Uterus (tissue), 2 donors: Measurements from ENCODE around the gene GAGE12H.
"Not testable (repeated sequence)": the region's sequence is repeated elsewhere in the genome, so short reads cannot be mapped to it uniquely, and the experiment has no call there.

Experiments
- CTCF ChIP-seq, 4 experiments: fragments of 200-600 bp in 2 of 4; fragments of 450-650 bp in 2 of 4; sonication (generic) in 2 of 4; IDR thresholded peaks; one replicate each; pipeline ENCODE4 v1.5.1; 2016 to 2019; ENCODE audit warnings: antibody characterized with exemption in 4 of 4, mild to moderate bottlenecking in 2 of 4, moderate library complexity in 1 of 4
- POLR2A ChIP-seq, 2 donors: fragments of 450-650 bp; IDR thresholded peaks; one replicate each; pipeline ENCODE4 v1.6.1; 2016; ENCODE audit warnings: antibody characterized with exemption in 2 of 2, mild to moderate bottlenecking in 1 of 2, moderate library complexity in 1 of 2

GRCh38 chrX:49590488-49590887 lies 10.7 kb downstream of the GAGE12H start:
- not testable (repeated sequence) for TF ChIP-seq CTCF, POLR2A (IDR thresholded peaks at IDR 0.05)
